ENCODE results near the gene OXA1L. TPM values are rescaled to one million over a fixed set of nuclear protein-coding genes. Genes with fewer than 3 reads are reported as not detected.

Gene OXA1L
- total and polyA plus RNA-seq, 2 of the 13 experiments (the other 11 are each of a cell fraction or from before 2014, with no cell fraction given): 230 to 589 TPM

DNA sequence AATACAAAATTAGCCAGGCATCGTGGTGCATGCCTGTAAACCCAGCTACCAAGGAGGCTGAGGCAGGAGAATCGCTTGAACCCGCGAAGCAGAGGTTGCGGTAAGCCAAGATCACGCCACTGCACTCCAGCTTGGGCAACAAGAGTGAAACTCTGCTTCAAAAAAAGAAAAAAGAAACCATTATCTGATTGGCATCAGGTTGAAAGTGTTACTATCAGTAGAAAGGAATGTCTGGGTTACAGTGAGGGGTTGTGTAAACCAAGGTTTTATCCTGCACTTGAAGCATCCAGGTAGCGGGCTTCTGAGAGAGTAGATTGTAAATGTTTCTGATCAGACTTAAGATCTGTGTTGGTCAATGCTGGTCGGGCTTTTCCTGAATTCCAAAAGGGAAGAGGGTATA lies 14.1 kb upstream of the OXA1L start (continued):
- TF ChIP-seq, protein P1, sequence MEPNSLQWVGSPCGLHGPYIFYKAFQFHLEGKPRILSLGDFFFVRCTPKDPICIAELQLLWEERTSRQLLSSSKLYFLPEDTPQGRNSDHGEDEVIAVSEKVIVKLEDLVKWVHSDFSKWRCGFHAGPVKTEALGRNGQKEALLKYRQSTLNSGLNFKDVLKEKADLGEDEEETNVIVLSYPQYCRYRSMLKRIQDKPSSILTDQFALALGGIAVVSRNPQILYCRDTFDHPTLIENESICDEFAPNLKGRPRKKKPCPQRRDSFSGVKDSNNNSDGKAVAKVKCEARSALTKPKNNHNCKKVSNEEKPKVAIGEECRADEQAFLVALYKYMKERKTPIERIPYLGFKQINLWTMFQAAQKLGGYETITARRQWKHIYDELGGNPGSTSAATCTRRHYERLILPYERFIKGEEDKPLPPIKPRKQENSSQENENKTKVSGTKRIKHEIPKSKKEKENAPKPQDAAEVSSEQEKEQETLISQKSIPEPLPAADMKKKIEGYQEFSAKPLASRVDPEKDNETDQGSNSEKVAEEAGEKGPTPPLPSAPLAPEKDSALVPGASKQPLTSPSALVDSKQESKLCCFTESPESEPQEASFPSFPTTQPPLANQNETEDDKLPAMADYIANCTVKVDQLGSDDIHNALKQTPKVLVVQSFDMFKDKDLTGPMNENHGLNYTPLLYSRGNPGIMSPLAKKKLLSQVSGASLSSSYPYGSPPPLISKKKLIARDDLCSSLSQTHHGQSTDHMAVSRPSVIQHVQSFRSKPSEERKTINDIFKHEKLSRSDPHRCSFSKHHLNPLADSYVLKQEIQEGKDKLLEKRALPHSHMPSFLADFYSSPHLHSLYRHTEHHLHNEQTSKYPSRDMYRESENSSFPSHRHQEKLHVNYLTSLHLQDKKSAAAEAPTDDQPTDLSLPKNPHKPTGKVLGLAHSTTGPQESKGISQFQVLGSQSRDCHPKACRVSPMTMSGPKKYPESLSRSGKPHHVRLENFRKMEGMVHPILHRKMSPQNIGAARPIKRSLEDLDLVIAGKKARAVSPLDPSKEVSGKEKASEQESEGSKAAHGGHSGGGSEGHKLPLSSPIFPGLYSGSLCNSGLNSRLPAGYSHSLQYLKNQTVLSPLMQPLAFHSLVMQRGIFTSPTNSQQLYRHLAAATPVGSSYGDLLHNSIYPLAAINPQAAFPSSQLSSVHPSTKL (CRISPR knock-in tag; IDR thresholded peaks at IDR 0.05): 0 out of 2 replicates have a peak, but pooled peaks have one; percentile 34
- no peak for TF ChIP-seq TCF7L2 (IDR thresholded peaks at IDR 0.05; ENCODE audit: low read depth, low read length)
- TF ChIP-seq BCL6 (CRISPR knock-in tag; IDR thresholded peaks at IDR 0.05): peak; percentile 49; the same call in 1 of the 2 replicates
- TF ChIP-seq, protein P2, sequence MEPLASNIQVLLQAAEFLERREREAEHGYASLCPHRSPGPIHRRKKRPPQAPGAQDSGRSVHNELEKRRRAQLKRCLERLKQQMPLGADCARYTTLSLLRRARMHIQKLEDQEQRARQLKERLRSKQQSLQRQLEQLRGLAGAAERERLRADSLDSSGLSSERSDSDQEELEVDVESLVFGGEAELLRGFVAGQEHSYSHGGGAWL (CRISPR knock-in tag; IDR thresholded peaks at IDR 0.05): no peak
- 0 out of 2 replicates have a peak, but pooled peaks have one; percentile 48 for TF ChIP-seq TBX2 (CRISPR knock-in tag; IDR thresholded peaks at IDR 0.05; ENCODE audit: borderline replicate concordance)
- no peak for TF ChIP-seq CENPX (CRISPR knock-in tag; IDR thresholded peaks at IDR 0.05)
- peak; percentile 37; the same call in 1 of the 2 replicates for TF ChIP-seq ISL2 (CRISPR knock-in tag; IDR thresholded peaks at IDR 0.05)
- TF ChIP-seq, protein P3, sequence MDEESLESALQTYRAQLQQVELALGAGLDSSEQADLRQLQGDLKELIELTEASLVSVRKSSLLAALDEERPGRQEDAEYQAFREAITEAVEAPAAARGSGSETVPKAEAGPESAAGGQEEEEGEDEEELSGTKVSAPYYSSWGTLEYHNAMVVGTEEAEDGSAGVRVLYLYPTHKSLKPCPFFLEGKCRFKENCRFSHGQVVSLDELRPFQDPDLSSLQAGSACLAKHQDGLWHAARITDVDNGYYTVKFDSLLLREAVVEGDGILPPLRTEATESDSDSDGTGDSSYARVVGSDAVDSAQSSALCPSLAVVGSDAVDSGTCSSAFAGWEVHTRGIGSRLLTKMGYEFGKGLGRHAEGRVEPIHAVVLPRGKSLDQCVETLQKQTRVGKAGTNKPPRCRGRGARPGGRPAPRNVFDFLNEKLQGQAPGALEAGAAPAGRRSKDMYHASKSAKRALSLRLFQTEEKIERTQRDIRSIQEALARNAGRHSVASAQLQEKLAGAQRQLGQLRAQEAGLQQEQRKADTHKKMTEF (CRISPR knock-in tag; IDR thresholded peaks at IDR 0.05): peak; percentile 47; the same call in 1 of the 2 replicates
- peak; percentile 20; the same call in 1 of the 2 replicates for TF ChIP-seq HDAC1 (CRISPR knock-in tag; IDR thresholded peaks at IDR 0.05)

Data from HepG2 (cell line).